CD14-positive monocyte (primary cell): ENCODE measurements around the gene NPPA. TPM values are rescaled to one million over a fixed set of nuclear protein-coding genes. Genes with fewer than 3 reads are reported as not detected.
A peak's percentile ranks its signal among the peaks of the same experiment; 100 is the strongest.

Experiments used
- DNase-seq, 3 donors: peaks; one replicate each; pipeline ENCODE4 v3.0.0-alpha.2; 2011 to 2022
- H2AFZ ChIP-seq: 2 replicates; pipeline ENCODE4 v1.6.0; 2012; ENCODE audit warnings: mild to moderate bottlenecking, low read depth, low read length, inconsistent platforms; ENCODE audit not compliant: insufficient read depth, poor library complexity, severe bottlenecking
- H3K27ac ChIP-seq, 2 donors: 1 replicate in 1 of 2; 2 replicates in 1 of 2; pipeline ENCODE4 v1.5.1; 2012 to 2013; ENCODE audit warnings: low read length in 2 of 2, control low read depth in 1 of 2, inconsistent platforms in 1 of 2, low read depth in 1 of 2, mild to moderate bottlenecking in 1 of 2
- H3K27me3 ChIP-seq, 2 donors: one replicate each; pipeline versions ENCODE4 v1.6.0 to v1.6.1; 2011 to 2013; ENCODE audit warnings: low read length in 2 of 2; ENCODE audit not compliant: control insufficient read depth in 2 of 2, insufficient read depth in 2 of 2
- H3K36me3 ChIP-seq, 2 donors: replicated peaks in 1 of 2; 1 replicate in 1 of 2; 2 replicates in 1 of 2; pipeline versions ENCODE4 v1.5.1 to v1.6.1; 2012 to 2013; ENCODE audit warnings: low read length in 2 of 2, control low read depth in 1 of 2, inconsistent platforms in 1 of 2, mild to moderate bottlenecking in 1 of 2; ENCODE audit not compliant: insufficient read depth in 2 of 2, control insufficient read depth in 1 of 2
- H3K4me1 ChIP-seq, 2 donors: 1 replicate in 1 of 2; 2 replicates in 1 of 2; pipeline versions ENCODE4 v1.5.1 to v1.6.1; 2012 to 2013; ENCODE audit warnings: low read length in 2 of 2, control low read depth in 1 of 2, inconsistent platforms in 1 of 2, mild to moderate bottlenecking in 1 of 2, moderate library complexity in 1 of 2; ENCODE audit not compliant: insufficient read depth in 2 of 2, control insufficient read depth in 1 of 2
- H3K4me2 ChIP-seq: replicated peaks from 2 replicates; pipeline ENCODE3; 2012; ENCODE audit warnings: low read length, moderate library complexity, mild to moderate bottlenecking; ENCODE audit not compliant: poor library complexity, severe bottlenecking; ENCODE audit errors: extremely low read depth
- H3K4me3 ChIP-seq, 3 experiments: fragments of 200-600 bp in 1 of 3; sonication (generic) in 1 of 3; replicated peaks in 1 of 3; 1 replicate in 2 of 3; 2 replicates in 1 of 3; pipeline ENCODE4 v1.5.1; 2011 to 2013; ENCODE audit warnings: low read length in 3 of 3, mild to moderate bottlenecking in 3 of 3, control low read depth in 2 of 3, low read depth in 2 of 3, inconsistent platforms in 1 of 3, moderate library complexity in 1 of 3
- H3K79me2 ChIP-seq: 2 replicates; pipeline ENCODE4 v1.6.0; 2012; ENCODE audit warnings: mild to moderate bottlenecking, control low read depth, inconsistent platforms, low read length, moderate library complexity; ENCODE audit not compliant: insufficient read depth
- H3K9ac ChIP-seq: 2 replicates; pipeline ENCODE4 v1.6.0; 2017; ENCODE audit warnings: low read length, mild to moderate bottlenecking; ENCODE audit not compliant: insufficient read depth, poor library complexity, severe bottlenecking
- H3K9me3 ChIP-seq, 2 donors: replicated peaks in 1 of 2; 1 replicate in 1 of 2; 2 replicates in 1 of 2; pipeline versions ENCODE4 v1.5.1 to v1.6.1; 2012 to 2013; ENCODE audit warnings: low read length in 2 of 2, control low read depth in 1 of 2; ENCODE audit not compliant: control insufficient read depth in 1 of 2, insufficient read depth in 1 of 2
- H4K20me1 ChIP-seq: 2 replicates; pipeline ENCODE4 v1.6.0; 2012; ENCODE audit warnings: mild to moderate bottlenecking, low read length, control low read depth, moderate library complexity; ENCODE audit not compliant: insufficient read depth
- H3K27ac Mint-ChIP-seq, 7 donors: one replicate each; pipeline ENCODE4 v1.8.0; 2020; ENCODE audit warnings: mild to moderate bottlenecking in 7 of 7, mixed read lengths in 7 of 7, moderate library complexity in 6 of 7, inconsistent platforms in 2 of 7
- H3K27me3 Mint-ChIP-seq, 3 donors: one replicate each; pipeline ENCODE4 v1.8.0; 2021 to 2022; ENCODE audit warnings: low read depth in 3 of 3, mild to moderate bottlenecking in 3 of 3, mixed read lengths in 3 of 3, moderate library complexity in 3 of 3, inconsistent platforms in 1 of 3
- H3K36me3 Mint-ChIP-seq, 2 donors: one replicate each; pipeline ENCODE4 v1.8.0; 2020; ENCODE audit warnings: mixed read lengths in 2 of 2, inconsistent platforms in 1 of 2, mild to moderate bottlenecking in 1 of 2
- H3K4me1 Mint-ChIP-seq: one replicate; pipeline ENCODE4 v1.8.0; 2020; ENCODE audit warnings: mild to moderate bottlenecking, mixed read lengths
- H3K4me3 Mint-ChIP-seq, 2 donors: one replicate each; pipeline ENCODE4 v1.8.0; 2020; ENCODE audit warnings: mild to moderate bottlenecking in 2 of 2, mixed read lengths in 2 of 2, moderate library complexity in 1 of 2
- H3K9me3 Mint-ChIP-seq, 7 donors: one replicate each; pipeline ENCODE4 v1.8.0; 2020 to 2022; ENCODE audit warnings: mixed read lengths in 7 of 7, mild to moderate bottlenecking in 6 of 7, moderate library complexity in 6 of 7, inconsistent platforms in 2 of 7
- CTCF ChIP-seq: fragments of 200-600 bp; IDR thresholded peaks from one replicate; pipeline ENCODE4 v1.8.0; 2022; ENCODE audit warnings: antibody characterized with exemption, mild to moderate bottlenecking
- WGBS: methylation state at CpG from one replicate; pipeline ENCODE4 v1.1.5; 2013; ENCODE audit warnings: missing lambda C conversion rate; ENCODE audit not compliant: insufficient coverage; 5-methylcytosine and 5-hydroxymethylcytosine counted together
- intact Hi-C, 2 donors: fragments of 100-400 bp; cut with micrococcal nuclease; formaldehyde crosslinking; loops; one replicate each; pipeline versions ENCODE4 v1.15.0 to v1.15.1; 2023
- polyA plus RNA-seq, 3 donors: library from polyadenylated mRNA; depleted of rRNA in 1 of 3; unstranded in 2 of 3; stranded (reverse) in 1 of 3; fragments of 300-500 nt in 2 of 3; fragments of >200 nt in 1 of 3; fragmentation: Illumina TruSeq in 2 of 3; gene quantifications; 1 replicate in 2 of 3; 2 replicates in 1 of 3; pipeline ENCODE4 v1.2.3, GENCODE V29; 2012 to 2021

Gene NPPA
- polyA plus RNA-seq, 3 donors: not detected

- H3K9ac ChIP-seq: no peak overlapping the region
- Mint-ChIP-seq H3K4me1 (no peaks in the 10 kb centered on the region), H3K4me3 (no peak overlapping the region), H3K27me3 (peaks cover 0 to 5% (median 2%) of the 10 kb centered on the region in 3 donors), H3K27ac (peak overlapping the region in 1 of 7 donors; percentile 11), H3K9me3 (no peaks in the 10 kb centered on the region), H3K36me3 (peaks cover 82 to 100% of the 10 kb centered on the region in 2 donors)
- H2AFZ ChIP-seq: no peak overlapping the region
- intact Hi-C loops: loop anchor here in 1 of 2 donors (5.0 kb wide), 1 partner anchor 36 kb away; no protein-coding TSS in a partner anchor
- no peaks in the 10 kb centered on the region for H3K9me3 ChIP-seq
- H3K27ac ChIP-seq: no peak overlapping the region
- peaks cover 86 to 100% of the 10 kb centered on the region in 2 donors for H3K36me3 ChIP-seq
- TF ChIP-seq CTCF: no peak
- H3K4me2 ChIP-seq: no peak overlapping the region
- H3K4me3 ChIP-seq: no peak overlapping the region
- no peaks in the 10 kb centered on the region for H3K79me2 ChIP-seq
- no peaks in the 10 kb centered on the region for H4K20me1 ChIP-seq
- no peaks in the 10 kb centered on the region for H3K27me3 ChIP-seq
- no peaks in the 10 kb centered on the region for H3K4me1 ChIP-seq
- no peak for DNase-seq
- 93% methylated on average over 15 of the region's 17 CpGs for WGBS
Measured at GRCh38 chr1:11823366-11824137, 24.0 kb downstream of the NPPA start.

GRCh38 chr1:11822091-11822490 lies 25.5 kb downstream of the NPPA start:
- intact Hi-C loops: loop anchor here in 1 of 2 donors (5.0 kb wide), 1 partner anchor 35 kb away; no protein-coding TSS in a partner anchor
- peaks cover 80 to 100% of the 10 kb centered on the region in 2 donors for H3K36me3 Mint-ChIP-seq
- no peak for DNase-seq
- Histone ChIP-seq H3K27me3 (no peaks in the 10 kb centered on the region), H3K27ac (peak overlapping the region in 1 of 2 donors; percentile 55), H4K20me1 (no peaks in the 10 kb centered on the region), H3K36me3 (peaks cover 86 to 100% of the 10 kb centered on the region in 2 donors), H3K4me1 (no peaks in the 10 kb centered on the region), H3K9me3 (no peaks in the 10 kb centered on the region), H3K4me2 (no peak overlapping the region), H3K4me3 (no peak overlapping the region), H3K9ac (no peak overlapping the region), H2AFZ (no peak overlapping the region), H3K79me2 (no peaks in the 10 kb centered on the region)
- H3K4me1 Mint-ChIP-seq: no peaks in the 10 kb centered on the region
- peak overlapping the region in 1 of 7 donors; percentile 5 for H3K27ac Mint-ChIP-seq
- peaks cover 0 to 5% (median 0%) of the 10 kb centered on the region in 3 donors for H3K27me3 Mint-ChIP-seq
- H3K9me3 Mint-ChIP-seq: no peaks in the 10 kb centered on the region
- TF ChIP-seq CTCF: no peak
- H3K4me3 Mint-ChIP-seq: no peak overlapping the region
- WGBS: 100% methylated on average over 2 of the region's 3 CpGs
